HG02885 (cell line): Measurements from ENCODE around the gene TRERF1.

Experiments
- ATAC-seq: cut with Tn5 transposase; IDR thresholded peaks from one replicate; pipeline ENCODE4 v1.9.1; 2021; ENCODE audit warnings: mild to moderate bottlenecking; ENCODE audit not compliant: unreplicated experiment, poor library complexity

TRERF1 gene

DNA sequence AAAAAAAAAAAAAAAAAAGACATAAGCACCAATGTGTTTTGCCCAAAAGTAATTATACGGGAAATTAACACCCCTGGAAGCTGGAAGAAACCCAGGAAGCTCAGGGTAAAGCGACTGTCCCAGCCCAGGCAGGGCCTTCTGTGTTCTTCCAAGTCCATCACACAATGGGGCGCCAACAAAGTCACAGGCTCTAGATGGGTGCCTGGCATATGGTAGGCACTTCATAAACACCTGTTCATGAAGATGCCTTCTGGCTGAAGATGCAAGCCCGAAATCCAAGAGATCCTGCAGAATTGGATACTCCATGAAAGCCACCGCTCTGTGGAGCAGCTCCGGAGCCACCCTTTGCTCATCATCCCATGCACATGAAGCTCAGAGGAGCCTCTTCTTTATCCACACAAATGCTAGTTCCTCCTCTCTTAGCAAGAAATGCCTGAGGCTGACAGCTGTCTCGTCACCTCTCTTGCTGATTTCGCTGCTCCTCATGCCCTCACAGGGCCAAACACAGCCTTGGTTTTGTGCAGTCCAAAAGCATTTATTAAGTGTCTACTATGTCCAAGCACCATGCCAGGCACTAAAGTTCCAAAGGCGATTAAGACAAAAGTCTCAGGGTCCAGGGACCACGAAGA lies 76.6 kb downstream of the TRERF1 start:
- ATAC-seq = no peak

DNA sequence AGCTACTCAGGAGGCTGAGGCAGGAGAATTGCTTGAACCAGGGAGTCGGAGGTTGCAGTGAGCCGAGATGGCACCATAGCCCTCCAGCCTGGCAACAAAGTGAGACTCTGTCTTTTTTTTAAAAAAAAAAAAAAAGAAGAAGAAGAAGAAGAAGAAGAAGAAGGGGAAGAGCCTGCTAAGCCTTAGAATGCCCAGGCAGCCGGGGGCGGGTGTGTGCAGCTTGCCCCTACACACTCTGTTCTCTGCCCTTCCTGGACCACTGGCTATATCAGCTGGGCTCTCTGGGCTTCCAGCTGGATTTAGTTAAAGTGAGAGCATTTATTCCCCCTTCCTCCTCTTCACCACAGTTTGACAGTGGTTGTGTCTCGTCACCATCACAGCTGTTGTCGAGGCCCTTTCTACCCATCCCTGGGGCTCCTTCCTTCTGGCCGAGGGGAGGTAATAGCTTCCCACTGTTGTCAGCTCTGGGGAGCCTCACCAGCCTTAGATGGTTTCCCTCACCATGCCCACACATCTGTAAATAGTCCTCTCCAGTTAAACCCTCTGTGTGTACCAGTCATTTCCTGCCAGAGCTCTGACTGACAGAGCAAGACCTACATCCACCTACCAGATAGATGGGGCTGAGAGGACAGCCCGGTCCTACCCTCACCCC lies 77.6 kb downstream of the TRERF1 start:
- ATAC-seq = no peak

- ATAC-seq = no peak
Observed at GRCh38 chr6:42372699-42373098, 79.0 kb downstream of the TRERF1 start.

- ATAC-seq = no peak
Observed at GRCh38 chr6:42370323-42370985, 81.3 kb downstream of the TRERF1 start.

DNA sequence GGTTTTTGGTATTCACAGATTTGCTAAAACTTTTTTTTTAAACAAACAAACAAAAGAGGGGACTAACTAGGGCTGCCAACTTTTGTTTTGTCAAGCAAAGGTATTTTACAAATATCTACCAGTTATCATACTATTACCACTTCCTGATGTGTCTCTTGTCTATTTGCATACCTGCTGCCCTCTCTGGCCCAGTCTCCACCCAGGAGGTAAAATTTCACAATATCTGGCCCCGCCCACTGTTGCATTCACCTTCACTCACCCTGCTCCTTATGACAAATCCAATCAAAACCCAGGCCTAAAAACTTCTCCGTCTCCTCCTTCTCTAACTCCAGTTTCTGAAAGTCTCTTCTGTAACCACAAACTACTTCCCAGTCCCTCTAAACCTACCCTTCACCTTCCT lies 82.2 kb downstream of the TRERF1 start:
- ATAC-seq = no peak

DNA sequence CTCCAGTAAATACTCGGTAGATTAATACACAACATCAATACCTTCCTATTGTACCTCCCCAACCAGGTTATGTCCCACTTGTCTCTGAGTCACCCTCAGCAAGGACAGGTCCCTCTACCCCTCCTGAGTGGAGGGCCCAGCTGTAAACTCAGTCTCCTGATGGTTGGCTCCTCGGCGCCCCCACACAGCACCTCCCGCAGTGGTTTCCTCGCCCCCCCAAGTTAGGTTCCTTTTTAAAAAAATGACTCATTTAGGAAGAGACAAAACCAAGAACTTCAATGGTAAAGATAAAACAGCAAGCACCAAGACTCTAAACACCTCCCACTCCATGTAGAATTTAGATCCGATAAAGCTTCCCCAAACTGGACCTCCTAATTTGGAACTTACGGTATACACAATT lies 83.5 kb downstream of the TRERF1 start:
- peak; percentile 36 for ATAC-seq

DNA sequence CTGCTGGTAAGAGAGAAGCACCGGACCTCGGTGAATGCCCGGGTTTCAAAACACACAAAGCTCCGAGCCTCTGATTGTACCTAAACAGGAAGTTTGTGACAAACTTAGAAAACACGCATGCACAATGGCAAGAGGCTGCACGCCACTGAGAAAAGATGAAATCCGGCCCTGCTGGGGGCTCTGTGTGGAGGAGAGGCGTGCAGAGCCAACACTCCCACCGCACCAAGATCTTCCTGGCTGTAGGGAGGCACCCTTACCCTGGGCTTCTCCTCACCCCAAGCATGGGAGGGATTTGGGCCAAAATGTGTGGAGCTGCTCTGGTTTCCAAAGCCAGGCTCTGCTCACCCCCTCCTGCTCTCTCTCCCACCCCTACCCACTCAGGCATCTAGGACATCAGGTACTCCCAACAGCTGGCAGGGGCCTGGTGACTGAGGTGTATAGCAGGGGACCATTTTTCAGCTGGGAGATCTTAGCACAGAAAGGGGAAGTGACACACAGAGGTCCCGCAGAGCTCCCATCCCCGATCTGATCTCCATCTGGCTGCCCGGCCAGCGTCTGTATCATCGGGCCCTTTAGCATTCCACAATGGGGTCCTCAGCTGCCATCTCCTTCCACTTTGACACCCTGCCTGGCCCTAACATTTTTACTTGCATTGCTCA lies 84.2 kb downstream of the TRERF1 start:
- peak; percentile 63 for ATAC-seq

DNA sequence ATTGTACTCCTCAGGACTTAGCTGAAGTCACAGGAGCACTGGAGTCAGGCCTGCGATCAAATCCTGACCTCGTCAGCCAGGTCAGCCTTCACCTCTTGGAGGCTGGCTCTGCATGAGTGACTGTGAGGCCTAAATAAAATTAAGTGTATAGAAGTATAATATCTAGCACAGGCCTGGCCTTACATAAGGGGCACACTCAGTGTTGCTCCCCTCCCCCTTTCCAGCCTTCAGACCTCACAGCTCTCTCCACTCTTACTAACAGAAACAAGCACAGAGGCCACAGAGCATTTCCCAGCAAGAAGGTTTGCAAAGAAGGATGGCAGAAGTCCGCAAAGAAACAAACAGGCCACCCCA lies 84.8 kb downstream of the TRERF1 start:
- no peak for ATAC-seq

- no peak for ATAC-seq
Observed at GRCh38 chr6:42366011-42366705, 85.6 kb downstream of the TRERF1 start.

DNA sequence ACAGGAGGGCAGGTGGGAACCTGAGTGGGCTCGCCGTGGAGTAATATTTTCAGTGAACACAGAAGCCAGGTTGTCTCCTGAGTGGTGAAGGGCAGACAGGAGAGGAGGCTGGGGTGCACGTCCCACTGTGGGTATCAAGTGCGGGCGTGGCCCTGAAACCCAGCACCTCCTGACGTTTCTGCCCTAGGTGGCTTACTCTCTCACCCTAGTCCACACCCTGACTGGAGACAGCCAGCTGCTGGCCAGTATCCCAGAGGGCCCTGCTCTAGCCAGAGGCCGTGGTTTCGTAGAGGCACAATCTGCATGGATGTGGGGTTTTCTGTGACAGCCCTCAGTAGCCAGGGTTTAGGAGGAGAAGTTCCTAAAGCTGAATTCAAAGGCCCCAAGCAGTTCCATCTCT lies 86.7 kb downstream of the TRERF1 start:
- no peak for ATAC-seq

DNA sequence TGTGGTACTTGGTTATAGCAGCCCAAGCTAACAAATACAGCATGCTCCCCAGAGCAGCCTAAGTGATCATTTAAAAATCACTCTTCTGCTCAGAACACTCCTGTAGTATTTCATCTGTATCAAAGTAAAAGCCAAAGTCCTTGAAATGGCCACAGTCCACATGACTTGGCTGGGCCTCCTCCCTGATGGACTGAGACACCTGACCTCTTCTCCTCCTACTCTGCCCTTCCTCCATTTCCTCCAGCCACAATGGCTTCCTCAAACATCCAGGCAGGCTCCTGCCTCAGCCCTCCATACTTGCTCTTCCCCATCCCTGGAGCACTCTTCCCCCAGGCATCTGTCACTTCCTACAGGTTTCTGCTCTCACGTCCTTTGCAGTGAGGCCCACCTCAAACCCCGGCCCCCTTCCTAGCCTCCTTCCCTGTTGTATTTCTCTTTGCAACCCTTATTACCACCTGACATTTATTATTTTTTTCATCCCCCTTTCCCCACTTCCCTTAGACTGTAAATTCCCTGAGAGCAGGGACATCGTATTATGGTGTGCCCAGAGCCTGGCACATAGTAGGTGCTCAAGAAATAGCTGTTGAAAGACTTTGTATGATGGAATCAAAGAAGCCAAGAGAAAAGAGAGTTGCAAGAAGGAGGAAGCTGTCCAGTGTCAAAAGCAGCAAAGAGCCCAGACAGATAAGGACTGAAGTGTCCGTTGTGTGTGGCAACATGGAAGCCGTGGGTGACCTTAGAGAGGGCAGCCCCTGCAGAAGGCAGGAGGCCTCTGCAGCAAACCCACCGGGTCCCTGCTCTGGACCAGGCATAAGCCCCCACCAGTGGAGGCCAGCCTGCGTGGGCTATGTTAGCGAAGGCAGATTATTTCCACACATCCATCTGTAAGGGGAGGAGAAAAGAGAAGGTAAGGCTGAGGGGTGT lies 87.5 kb downstream of the TRERF1 start:
- ATAC-seq = no peak

DNA sequence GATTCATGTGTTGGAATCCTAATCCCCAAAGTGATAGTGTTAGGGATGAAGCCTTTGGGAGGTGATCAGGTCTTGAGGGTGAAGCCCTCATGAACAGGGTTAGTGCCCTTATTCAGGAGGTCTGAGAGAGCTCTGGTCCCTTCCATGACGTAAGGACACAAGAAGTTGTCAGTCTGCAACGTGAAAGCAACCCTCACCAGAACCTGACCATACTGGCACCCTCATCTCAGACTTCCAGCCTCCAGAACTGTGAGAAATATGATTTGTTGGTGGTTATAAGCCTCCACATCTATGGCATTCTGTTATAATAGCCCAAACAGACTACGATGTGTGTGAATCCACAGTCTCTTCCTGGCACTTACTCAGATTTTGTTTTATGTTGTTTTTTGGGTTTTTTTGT lies 90.7 kb downstream of the TRERF1 start:
- ATAC-seq = no peak

GRCh38 chr6:42359021-42359420 lies 92.7 kb downstream of the TRERF1 start:
- ATAC-seq = no peak

DNA sequence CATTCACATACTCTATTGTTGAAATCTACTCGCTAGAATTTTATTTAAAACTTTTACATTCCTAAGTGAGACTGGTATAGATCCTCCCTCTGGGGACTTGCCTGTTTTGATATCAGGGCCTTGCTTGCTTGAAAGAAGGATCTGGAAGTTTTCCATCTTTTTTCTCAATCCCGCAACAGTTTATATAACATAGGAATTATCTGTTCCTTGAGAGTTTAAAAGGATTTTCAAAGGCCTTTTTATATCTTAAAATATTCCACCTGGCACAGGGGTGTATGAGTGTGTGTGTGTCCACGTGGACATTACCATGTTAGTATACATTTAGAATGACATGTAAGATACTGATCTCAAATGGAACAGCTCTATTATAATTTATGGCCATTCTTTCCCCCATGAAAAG lies 96.3 kb downstream of the TRERF1 start:
- ATAC-seq = no peak

- no peak for ATAC-seq
Observed at GRCh38 chr6:42354702-42355101, 97.0 kb downstream of the TRERF1 start.

- no peak for ATAC-seq
Observed at GRCh38 chr6:42352856-42353564, 98.7 kb downstream of the TRERF1 start.

DNA sequence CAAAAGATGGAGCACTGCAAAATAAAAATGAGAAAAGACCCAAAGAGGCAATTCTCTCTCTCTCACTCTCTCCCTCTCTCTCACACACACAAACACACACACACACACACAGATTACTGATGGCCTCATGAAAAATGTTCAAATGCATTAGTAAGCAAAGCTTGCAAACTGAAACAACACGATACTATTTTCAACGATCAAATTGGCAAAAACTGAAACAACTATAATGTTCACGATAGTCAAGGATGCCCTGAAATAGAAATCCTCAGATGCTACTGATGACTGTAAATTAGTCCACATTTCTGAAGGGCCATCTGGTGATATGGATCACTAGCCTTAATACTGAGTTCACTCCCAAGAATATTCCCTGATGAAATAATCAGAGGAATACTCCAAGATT lies 100.8 kb downstream of the TRERF1 start:
- ATAC-seq = no peak

DNA sequence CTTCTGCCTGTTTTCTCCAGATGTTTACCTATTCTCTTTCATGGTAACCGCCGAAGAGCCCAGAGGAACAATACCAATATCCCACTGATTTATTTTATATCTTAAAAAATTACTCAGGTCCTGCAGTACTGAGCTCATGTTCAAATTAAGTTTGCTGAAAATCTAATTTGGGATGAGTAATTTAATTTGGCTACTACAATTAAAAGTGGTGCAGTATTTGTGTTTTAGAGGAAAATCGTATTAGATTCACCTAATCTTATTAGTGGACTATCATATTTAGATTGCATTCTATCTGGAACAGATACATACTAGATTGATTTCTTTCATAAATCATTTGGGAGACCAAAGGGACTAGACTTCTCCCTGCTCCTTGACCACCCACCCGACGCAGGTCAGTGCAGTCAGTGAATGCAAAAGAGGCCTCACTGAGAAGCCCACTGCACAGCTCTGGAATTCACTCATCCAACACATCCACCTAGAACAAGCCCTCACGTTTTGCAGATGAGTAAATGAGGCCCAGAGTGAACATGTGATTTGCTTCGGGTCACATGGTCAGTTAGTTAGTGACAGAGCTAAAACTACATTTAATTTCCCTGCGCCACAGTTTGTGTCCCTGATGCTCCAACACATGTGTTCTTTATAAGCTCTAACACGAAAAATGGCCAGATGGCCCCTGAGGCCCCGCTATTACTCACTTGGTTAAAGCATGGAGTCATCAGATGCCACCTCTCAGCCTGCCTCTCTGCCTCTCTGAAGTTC lies 101.8 kb downstream of the TRERF1 start:
- ATAC-seq = no peak
